ENCODE measurements around the gene KDM2B. TPM values are rescaled to one million over a fixed set of nuclear protein-coding genes. Genes with fewer than 3 reads are reported as not detected.

Gene KDM2B
- total and polyA plus RNA-seq, 11 donors: 7.3 to 24.7 (median 10.3) TPM

GRCh38 chr12:121483949-121484348, 96.9 kb downstream of the KDM2B start:
- DNase-seq (no peak), ATAC-seq (peak in 1 of 4 donors; percentile 11)
- peaks cover 0 to 10% (median 0%) of the 10 kb centered on the region in 9 donors for H3K36me3 ChIP-seq
- WGBS, 4 donors: 56 to 71% (median 68%) methylated on average over 4 of the region's 4 CpGs
- no peaks in the 10 kb centered on the region for H3K27me3 ChIP-seq
- intact Hi-C loops (cut with DNase I): no loop called here
- TF ChIP-seq CTCF (IDR thresholded peaks at IDR 0.05) (no peak), POLR2A (IDR thresholded peaks at IDR 0.05) (no peak)
- H3K4me3 ChIP-seq: no peak overlapping the region
- no peak overlapping the region for H3K27ac ChIP-seq
- no peaks in the 10 kb centered on the region for H3K9me3 ChIP-seq
- no peaks in the 10 kb centered on the region for H3K4me1 ChIP-seq

GRCh38 chr12:121476477-121476876, 104.3 kb downstream of the KDM2B start:
- Histone ChIP-seq H3K9me3 (no peaks in the 10 kb centered on the region), H3K36me3 (no peaks in the 10 kb centered on the region), H3K27ac (no peak overlapping the region), H3K4me1 (no peaks in the 10 kb centered on the region), H3K4me3 (no peak overlapping the region), H3K27me3 (no peaks in the 10 kb centered on the region)
- DNase-seq: no peak
- WGBS, 4 donors: 79 to 85% (median 80%) methylated on average over 3 of the region's 3 CpGs
- no peak for ATAC-seq
- TF ChIP-seq CTCF (IDR thresholded peaks at IDR 0.05): no peak
- intact Hi-C loops (cut with DNase I): no loop called here

- intact Hi-C loops (cut with DNase I): no loop called here
- no peak overlapping the region for H3K27ac ChIP-seq
- H3K9me3 ChIP-seq: no peaks in the 10 kb centered on the region
- 87 to 96% (median 96%) methylated on average over 2 of the region's 2 CpGs for WGBS, 4 donors
- no peak for DNase-seq
- TF ChIP-seq POLR2A (IDR thresholded peaks at IDR 0.05) (no peak), CTCF (IDR thresholded peaks at IDR 0.05) (no peak)
- H3K4me1 ChIP-seq: peaks cover 0 to 10% (median 0%) of the 10 kb centered on the region in 12 donors
- H3K4me3 ChIP-seq: no peak overlapping the region
- H3K36me3 ChIP-seq: no peaks in the 10 kb centered on the region
- ATAC-seq: no peak
- H3K27me3 ChIP-seq: no peaks in the 10 kb centered on the region
Measured at GRCh38 chr12:121475279-121475678, 105.5 kb downstream of the KDM2B start.

- peaks cover 0 to 18% (median 6%) of the 10 kb centered on the region in 12 donors for H3K4me1 ChIP-seq
- ATAC-seq (no peak), DNase-seq (no peak)
- TF ChIP-seq POLR2A (IDR thresholded peaks at IDR 0.05) (no peak), CTCF (IDR thresholded peaks at IDR 0.05) (no peak)
- no peaks in the 10 kb centered on the region for H3K27me3 ChIP-seq
- H3K36me3 ChIP-seq: no peaks in the 10 kb centered on the region
- H3K27ac ChIP-seq: no peak overlapping the region
- intact Hi-C loops (cut with DNase I): no loop called here
- H3K4me3 ChIP-seq: no peak overlapping the region
- WGBS, 4 donors: 93% methylated on average over 7 of the region's 7 CpGs
- no peaks in the 10 kb centered on the region for H3K9me3 ChIP-seq
Measured at GRCh38 chr12:121472150-121472905, 108.5 kb downstream of the KDM2B start.
